ENCODE measurements around the gene CHST14.
A peak's percentile ranks its signal among the peaks of the same experiment; 100 is the strongest.

CHST14 gene

DNA sequence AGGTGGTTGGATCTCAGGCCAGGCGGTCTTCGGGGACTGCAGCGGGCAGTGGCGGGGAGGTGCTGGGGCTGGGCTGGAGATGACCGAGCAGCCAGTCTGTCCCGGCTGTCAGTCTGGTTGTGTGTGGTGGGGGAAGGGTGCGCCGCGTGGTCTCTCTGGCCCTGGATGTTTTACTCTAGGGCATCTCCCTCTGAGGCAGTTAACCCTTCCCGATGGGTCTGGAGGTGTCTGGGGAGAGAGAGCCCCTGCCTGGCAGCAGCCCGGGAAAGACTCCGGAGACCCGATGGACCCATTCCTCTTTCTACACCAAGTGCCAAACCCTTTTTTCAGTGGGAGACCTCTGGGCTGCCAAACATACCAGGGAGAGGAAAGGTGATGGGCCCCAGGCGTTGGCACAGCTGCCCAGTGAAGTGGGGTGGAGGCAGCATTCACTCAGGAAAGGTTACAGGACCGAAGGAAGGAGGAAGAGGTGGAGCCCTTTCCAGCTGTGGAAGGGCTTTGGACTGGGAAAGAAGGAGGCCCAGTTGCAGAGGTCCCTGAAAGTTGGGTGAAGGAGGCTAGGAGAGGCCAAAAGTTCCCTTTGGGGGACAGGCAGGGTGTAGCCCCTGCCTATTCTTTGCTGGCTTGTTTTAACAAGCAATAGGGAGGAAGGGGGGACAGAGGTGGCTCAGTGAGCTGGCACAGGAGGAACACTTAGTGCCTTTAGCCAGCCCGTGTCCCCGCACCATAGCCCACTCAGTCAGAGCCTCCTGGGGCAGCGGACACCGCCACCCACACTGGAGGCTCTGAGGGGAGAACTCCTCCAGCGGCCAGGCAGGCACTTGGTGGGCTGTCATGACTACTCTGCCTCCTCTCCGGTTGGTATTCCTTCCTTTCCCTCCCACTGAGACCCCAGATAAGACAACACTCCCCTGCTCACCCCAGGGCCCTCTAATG, 32.8 kb upstream of the CHST14 start:
- no peak for DNase-seq (ENCODE audit: extremely low read depth, low read depth)
- TF ChIP-seq, protein P1, sequence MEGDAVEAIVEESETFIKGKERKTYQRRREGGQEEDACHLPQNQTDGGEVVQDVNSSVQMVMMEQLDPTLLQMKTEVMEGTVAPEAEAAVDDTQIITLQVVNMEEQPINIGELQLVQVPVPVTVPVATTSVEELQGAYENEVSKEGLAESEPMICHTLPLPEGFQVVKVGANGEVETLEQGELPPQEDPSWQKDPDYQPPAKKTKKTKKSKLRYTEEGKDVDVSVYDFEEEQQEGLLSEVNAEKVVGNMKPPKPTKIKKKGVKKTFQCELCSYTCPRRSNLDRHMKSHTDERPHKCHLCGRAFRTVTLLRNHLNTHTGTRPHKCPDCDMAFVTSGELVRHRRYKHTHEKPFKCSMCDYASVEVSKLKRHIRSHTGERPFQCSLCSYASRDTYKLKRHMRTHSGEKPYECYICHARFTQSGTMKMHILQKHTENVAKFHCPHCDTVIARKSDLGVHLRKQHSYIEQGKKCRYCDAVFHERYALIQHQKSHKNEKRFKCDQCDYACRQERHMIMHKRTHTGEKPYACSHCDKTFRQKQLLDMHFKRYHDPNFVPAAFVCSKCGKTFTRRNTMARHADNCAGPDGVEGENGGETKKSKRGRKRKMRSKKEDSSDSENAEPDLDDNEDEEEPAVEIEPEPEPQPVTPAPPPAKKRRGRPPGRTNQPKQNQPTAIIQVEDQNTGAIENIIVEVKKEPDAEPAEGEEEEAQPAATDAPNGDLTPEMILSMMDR (IDR thresholded peaks at IDR 0.05; ENCODE audit: low read depth, low read length), result no peak

DNA sequence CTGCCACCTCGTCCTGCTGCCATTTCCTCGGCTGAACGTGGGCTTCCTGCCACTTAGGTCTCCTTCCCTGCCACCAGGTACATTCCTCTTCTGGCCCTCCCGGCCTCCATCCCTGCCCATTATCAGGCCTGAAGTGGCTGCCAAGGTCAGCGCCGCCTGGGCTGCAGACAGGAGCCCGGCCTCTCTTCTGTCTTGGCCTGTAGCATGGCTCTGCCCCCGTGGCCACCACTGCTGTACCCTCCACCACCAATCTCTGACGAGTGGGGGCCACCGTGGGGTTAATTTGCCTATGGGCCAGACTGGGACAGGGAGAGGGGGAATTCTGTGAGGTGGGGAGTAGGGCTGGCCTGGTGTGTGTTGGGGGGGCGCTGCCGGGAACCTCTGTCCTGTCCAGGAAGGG, 32.1 kb upstream of the CHST14 start:
- TF ChIP-seq, protein P1 (IDR thresholded peaks at IDR 0.05; ENCODE audit: low read depth, low read length), result no peak
- DNase-seq (ENCODE audit: extremely low read depth, low read depth), result no peak

DNA sequence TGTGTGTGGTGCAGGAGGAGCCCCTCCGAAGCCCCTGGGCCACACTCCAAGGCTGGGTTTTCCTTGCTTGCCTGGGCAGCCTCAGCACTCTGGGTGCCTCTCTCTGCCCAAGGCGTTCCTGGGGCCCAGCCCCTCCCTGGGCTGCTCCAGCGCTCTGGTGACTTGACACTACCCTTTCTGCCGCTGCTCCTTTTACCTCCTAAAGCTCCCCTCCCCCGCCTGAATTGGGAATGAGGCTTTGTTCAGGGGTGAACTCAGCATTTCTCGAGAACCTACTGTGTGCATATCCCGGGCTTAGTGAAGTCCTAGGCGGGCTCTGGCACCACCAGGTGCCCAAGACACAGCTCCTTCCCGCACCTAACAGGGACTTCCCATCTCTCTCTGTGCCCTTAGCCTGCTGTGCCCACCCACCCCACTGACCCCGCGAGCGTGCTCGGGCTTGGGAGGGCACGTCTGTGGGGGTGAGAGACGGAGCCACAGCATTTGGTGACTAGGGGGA, 31.3 kb upstream of the CHST14 start:
- no peak for DNase-seq (ENCODE audit: extremely low read depth, low read depth)
- TF ChIP-seq, protein P1 (IDR thresholded peaks at IDR 0.05; ENCODE audit: low read depth, low read length), result no peak

DNA sequence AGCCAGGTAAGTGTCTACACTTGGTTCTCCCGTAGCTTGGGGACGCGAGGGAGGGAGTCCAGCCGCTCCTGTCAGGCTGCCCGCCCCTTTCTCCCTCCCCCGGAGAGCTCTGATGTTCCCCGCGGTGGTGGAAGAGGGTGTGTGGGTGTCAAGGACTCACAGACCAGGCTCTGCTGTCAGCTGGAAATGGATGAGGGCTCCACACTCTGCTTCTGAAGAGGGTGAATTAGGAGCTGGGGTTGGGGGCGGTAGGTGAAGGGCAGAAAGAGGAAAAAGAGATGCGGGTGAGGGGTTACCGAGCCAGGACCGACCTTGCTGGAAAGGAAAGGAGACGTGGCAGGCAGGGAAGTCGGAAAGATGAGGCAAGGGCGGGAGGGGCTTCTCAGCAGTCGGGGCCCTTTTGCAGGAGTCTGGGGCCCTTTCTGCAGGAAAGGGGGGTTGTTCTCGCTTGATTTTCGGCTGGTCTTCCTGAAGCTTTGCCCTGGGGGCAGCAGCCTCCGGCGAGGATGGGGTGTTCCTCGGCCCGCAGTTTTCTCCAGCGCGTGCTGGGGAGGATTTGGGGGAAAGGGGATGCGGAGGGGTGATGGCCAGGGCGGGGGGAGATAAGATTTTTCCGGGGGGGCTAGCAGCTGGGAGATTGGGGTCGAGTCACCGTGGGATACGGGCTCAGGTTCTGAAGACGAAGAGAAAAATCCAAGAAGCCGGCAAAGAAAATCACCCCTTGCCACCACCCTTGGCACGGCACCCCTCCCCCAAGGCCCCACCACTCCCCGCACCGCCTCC, 30.6 kb upstream of the CHST14 start:
- TF ChIP-seq, protein P1 (IDR thresholded peaks at IDR 0.05; ENCODE audit: low read depth, low read length), result no peak; the same call in 1 of the 2 replicates
- DNase-seq (ENCODE audit: extremely low read depth, low read depth), result no peak

DNA sequence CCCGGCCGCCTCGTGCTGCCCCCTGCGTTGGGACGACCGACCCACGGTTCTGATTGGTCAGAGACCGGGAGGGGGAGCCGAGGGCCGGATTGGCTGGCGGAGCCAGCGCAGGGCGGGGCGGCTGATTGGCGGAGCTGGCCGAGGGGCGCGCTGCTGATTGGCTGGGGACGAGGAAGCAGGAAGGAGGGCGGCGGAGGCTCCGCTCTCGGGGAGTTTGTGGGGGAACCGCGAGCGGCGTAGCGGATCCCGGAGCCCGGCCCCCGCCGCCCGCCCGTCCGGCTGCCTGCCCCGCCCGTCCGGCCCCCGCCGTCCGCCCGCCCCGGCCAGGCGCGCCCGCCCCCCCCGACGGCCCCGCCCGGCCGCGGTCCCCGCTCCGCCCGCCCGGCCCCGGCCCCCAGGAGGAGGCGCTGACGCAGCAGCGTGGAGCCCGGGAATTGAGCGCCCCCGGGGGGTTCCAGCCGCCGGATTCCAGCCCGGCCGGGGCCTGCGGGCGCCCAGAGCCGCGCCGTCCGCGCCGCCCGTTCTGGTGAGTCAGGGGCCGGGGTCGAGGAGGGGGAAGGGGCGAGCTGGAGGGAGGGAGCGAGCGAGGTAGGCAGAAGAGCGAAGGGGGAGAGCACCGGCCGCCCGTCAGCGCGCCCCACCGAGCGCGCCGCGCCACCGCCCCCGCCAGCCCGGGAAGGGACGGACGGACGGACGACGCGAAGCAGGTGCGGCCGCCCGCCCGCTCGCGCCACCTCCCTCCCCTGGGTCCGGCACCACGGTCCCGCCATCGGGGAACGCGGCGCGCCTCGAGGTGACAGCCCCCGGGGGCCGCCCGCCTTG, 29.8 kb upstream of the CHST14 start, which contains the start of gene BAHD1:
TSS of gene BAHD1 (plus strand) at position 211 of the 822 bp plus-strand sequence. CDS start 17,512 bp downstream, outside the sequence.
- TF ChIP-seq, protein P1 (IDR thresholded peaks at IDR 0.05; ENCODE audit: low read depth, low read length), result no peak; the same call in none of the 2 replicates
- DNase-seq (ENCODE audit: extremely low read depth, low read depth), result peak; percentile 85

DNA sequence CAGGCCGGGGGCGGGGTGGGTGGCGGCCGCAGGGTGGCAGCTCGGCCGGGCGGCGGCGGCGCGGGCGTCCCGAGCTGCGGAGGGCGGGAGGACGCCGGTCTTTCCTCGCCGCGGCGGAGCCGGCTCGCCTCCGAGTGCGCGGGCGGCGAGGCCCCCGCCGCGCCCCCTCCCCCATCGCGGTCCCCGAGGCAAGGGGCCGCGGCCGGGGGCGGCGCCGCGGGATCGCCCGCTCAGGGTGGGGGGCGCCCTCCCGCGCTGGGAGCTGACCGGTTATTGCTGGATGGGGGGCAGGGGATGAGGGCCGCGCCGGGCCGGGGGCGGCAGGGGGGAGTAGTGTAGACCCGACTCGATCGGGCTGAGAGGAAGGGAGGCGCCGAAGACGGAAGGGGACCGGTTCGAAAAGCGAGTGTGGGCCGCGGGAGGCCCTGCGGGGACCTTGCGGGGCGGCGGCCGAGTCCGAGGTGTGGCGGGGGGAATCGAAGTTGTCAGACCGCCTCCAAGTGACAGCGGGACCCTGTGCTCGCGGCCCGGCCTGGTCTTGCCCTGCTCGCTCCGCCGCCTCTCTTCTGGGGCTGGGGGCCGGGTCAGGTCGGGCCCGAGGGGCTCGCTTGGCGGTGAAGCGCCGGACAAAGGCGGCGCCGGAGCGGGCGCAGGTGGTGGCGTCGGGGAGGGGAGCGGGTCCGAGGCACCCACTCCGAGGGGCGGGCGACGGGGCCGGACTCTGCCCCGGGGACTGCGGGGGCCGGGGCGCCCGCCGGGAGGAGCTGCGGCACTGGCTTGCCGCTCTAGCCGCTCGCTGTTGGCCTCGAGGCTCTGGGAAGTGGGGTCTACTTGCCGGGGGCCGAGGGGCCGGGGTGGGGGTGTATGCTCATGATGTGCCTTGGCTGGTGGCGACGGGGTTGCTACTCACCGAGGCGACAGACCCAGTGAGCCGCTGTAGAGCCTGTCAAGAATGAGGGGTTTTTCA, 28.9 kb upstream of the CHST14 start:
- TF ChIP-seq, protein P1 (IDR thresholded peaks at IDR 0.05; ENCODE audit: low read depth, low read length), result no peak; the same call in 1 of the 2 replicates
- no peak for DNase-seq (ENCODE audit: extremely low read depth, low read depth)
